UCSD-AML1 (cell line): ENCODE data around the gene LTO1.

Experiments used
- DNase-seq: peaks from one replicate; lab custom pipeline; 2025; ENCODE audit not compliant: unreplicated experiment; lab: John Stamatoyannopoulos, UW

Gene LTO1, protein sequence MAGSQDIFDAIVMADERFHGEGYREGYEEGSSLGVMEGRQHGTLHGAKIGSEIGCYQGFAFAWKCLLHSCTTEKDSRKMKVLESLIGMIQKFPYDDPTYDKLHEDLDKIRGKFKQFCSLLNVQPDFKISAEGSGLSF

DNA sequence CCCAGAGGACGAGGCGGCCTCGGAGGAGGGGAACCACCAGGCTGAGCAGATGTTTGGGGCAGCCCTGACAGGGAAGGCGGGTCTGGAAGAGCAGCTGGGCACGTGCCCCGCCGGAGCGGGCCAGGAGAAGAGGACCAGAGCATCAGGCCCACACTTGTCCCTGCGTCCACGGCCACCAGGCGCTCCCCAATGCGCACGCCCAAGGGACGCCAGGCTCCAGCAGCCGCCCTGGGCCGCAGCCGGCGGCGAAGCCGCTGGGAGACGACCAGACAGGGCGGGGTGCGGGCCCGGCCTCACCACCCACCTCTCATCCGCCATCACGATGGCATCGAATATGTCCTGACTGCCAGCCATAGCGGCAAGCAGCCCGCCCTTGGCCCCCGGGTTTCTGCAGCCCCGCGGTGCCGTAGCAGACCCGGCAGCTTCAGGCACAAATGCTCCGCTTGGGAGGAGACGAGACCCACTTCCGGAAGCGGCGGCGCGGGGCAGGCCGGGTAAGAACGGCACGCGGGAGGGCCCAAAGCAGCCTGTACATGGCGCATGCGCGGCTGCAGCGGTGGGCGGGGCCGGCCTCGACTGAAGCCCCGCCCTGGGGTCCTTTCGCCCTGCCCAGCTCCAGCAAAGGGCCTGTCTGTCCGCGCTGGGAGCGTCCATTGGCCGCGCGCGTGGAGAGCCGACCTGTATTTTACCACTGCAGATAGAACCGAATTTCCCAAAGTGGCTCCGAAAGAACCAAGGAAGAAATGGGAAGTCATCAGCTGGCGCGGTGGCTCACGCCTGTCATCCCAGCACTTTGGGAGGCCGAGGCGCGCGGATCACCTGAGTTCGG lies at the start of gene LTO1:
Gene LTO1, minus strand, starts transcription at position 468 of the 829 bp plus-strand sequence. Its CDS starts 114 bp downstream, at position 354.
- DNase-seq = peak; percentile 96

DNA sequence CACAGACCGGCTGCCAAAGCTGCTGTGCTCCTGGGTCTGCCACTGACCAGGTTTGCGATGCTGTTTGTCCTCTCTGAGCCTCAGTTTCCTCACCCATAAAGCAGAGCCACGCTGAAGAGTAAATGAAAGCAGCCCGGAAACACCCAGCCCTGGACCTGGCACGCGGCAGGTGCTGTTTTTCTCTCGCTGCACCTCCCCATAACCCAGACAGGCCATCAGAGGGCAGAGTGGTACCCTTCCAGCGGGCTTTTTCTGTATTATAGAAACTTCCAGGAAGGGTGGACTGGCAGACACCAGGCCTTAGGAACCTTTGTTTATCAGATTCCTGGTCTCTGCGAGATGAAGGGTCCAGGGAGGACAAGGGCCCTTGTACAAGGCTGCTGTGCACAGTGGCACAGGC lies 46.6 kb upstream of the LTO1 start:
- no peak for DNase-seq

DNA sequence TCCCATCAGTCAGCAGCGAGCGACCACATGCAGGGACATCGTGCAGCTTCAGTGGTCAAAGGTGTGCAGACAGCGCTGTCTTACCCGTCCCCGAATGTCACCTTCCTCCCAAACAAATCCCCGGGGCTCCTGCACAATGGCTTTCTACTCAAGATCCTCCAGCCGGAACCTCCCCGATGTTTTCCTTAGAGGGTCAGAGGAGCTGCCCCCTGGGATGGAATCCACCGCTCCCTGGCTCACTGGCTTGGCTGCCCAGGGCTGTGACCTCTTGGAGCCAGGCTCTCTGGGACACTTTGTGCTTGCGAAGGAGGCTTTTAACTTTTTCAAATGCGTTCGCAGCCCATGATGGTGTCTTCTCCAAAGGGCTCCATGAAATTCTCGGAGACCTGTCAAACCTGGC lies 46.0 kb upstream of the LTO1 start:
- DNase-seq = no peak

DNA sequence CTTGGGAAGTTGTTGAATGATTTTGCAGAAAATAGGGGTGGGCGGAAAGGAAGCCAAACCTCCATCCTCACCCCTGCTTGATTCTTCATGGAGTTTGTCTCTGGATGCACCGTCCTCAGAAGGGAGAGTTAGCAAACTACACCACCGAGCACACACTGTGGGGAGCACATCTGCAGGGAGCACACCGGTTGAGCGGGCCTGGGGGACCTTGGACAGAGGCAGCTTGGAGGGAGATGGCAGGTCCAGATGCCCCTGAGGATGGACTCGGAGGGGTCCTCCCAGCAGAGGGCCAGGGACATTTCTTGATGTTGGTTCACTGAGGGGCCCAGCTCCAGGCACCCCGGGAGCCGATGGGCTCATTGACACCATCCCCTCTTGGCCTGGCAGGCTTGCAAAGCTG lies 43.8 kb upstream of the LTO1 start:
- no peak for DNase-seq

DNA sequence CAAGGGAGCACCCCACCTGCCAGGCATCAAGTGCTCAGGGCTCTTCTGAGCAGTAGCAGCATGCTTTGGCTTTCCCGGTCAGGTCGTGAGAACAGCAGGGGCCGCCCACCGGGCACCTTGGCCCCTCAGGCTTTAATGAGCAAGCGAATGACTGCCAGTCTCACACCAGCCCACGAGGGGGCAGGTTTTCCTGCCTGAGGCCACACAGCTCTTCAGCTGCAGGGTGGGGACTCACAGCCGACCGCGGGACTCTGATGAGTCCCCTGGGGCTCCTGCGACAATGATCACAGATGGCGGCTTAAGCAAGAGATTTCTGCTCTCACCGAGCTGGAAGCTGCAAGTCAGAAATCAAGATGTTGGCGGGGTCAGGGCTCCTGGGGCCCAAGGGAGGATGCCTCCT lies 43.0 kb upstream of the LTO1 start:
- peak; percentile 52 for DNase-seq

DNA sequence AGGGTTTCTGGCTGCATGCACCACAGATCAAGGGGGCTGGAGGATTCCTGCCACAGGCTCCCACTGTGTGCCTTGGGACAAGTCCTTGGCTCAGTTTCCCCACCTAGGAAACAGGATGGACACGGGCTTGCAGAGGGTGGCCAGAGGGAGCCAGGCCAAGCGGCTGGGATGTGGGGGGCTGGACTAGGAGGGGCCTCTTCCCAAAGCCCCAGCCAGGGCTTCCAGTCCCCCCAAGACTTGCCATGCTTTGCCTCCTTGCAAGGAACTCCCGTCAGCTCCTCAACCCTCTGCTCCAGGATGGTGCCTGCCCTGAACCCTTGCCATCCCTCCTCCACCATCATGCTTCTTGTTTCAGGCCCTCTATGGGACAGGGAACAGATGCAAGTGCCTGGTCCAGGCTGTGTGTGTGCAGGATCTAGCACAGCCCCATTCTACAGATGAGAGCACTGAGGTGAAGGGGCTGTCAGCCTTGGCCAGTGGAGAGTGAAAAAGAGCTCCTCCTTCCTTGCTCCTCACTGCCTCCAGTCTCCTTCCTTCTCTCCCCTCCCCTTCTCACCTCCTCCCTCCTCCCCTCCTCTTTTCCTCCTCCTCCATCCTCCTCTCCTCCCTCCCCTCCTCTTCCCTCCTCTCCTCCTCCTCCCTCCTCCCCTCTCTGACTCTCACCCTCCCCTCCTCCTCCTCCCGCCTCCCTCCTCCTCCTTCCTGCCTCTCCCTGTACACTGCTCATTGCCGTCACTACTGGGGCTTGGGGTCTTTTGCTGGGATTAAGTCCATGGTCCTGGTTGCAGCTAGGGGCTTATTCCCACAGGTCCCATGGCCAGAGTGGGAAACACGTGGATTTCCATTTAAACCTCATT lies 42.0 kb upstream of the LTO1 start:
- DNase-seq = no peak

DNA sequence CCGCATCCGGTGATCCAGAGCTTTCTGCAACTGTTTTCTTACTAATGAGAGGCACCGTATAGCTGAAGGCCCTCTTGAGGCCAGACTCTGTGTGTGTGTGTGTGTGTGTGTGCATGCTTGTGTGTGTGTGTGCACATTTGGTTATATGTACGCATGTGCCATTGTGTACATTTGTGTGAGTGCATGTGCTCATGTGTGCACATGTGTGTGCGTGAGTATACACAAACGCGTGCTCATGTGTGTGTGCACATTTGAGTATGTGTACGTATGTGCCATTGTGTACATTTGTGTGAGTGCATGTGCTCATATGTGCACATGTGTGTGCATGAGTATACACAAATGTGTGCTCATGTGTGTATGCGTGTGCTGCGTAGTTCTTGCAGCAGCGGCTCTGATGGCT lies 40.9 kb upstream of the LTO1 start:
- no peak for DNase-seq

DNA sequence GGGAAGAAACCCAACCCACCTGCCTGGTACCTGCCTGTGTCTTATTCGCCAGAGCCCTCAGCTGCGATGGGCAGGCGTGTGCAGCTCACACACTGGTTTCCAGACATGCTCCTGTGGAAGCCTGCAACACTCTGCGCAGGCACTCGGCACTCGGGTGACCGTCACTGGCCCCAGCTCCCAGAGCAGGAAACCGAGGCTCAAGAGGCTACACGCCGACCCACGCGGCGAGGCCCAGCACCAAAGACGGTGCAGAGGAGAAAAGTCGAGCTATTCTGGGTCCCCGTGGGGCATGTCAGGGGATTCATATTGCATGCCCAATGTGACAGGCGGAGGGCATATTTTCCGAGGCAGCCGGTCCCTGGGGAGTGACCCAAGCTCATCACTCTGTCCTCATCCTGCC lies 40.3 kb upstream of the LTO1 start:
- no peak for DNase-seq

DNA sequence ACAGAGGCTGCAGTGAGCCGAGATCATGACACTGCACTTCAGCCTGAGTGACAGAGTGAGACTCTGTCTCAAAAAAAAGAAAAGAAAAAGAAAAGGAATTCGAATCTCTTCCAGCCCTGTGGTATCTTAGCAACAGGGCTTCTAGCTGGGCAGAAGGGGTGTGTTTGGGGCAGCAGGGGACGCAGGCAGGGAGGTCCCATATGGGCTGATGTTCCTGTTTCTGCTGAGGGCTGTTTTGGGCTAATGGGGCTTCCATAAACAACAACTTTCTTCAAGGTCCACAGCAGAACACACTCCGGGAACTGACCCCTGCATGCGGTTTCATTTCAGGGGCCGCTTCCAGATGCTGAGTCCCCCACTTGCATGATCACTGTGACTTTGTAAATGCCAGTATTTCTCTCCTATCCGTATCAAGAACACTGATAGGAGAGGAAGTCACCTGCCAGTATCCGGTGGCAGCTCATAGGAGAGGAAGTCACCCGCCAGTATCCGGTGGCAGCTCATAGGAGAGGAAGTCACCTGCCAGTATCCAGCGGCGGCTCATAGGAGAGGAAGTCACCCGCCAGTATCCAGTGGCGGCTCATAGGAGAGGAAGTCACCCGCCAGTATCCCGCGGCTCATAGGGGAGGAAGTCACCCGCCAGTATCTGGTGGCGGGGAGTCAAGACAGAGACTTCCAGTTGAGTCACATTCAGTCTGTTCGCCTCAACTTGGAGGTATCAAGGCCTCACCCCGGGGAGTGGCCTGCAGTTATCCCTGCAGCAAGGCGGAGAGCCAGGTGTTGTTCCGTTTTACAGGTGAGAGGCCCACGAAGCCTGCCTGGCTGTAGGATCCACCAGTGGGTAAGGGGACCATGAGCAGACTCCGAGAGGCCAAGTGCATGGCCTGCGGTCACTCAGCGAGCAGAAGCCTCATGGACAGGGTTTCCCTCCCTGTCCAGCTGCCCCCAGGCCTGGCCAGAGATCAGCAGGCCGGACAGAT lies 37.0 kb upstream of the LTO1 start:
- DNase-seq = peak; percentile 72

DNA sequence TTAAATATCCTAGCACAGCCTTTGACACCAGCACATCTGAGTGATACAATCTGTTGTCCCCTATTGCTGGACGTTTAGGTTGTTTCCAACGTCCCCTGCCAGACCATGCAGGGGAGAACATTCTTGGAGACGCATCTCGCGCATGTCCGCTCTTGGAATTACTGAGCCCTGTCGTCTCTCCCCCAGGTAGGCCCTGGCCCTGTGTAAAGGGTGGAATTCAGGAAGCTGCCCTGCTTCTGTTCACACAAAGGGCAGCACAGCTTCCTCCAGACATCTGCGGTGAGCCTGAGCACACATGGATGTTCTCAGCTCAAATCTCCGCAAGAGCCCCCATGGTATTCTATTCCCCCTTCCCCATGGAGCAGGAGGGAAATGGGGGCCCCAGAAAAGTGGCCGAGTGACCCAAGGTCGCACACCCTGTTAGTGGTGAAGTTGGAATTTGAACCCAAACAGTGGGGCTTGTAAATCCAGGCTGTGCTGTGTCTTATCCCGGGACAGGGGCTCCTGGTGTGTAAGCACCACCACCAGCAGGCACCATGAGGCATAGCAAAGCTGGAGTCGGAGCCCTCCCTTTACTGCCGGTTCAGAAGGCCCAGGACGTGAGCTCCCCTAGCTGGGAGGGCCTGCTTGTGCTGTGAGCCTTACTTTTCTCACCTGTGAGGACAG lies 33.7 kb upstream of the LTO1 start:
- DNase-seq = no peak

DNA sequence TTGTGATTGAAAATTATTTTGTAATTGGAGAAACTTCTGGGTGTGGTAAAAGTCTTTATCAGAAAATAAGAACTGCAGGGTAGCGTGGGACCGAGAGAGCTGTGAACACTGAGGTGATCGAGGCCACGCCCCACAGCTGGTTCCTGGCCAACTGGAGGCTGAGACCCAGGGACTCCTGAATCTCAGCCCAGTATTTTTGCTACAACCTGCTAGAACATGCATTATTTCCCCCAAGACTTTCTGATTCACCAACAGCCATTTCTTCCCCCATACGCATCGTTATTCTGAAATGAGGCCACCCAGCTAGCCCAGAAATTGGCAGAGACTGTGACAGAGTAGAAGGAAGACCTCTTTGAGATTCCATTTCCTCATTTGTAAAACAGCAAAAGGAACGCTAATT lies 32.0 kb upstream of the LTO1 start:
- no peak for DNase-seq

DNA sequence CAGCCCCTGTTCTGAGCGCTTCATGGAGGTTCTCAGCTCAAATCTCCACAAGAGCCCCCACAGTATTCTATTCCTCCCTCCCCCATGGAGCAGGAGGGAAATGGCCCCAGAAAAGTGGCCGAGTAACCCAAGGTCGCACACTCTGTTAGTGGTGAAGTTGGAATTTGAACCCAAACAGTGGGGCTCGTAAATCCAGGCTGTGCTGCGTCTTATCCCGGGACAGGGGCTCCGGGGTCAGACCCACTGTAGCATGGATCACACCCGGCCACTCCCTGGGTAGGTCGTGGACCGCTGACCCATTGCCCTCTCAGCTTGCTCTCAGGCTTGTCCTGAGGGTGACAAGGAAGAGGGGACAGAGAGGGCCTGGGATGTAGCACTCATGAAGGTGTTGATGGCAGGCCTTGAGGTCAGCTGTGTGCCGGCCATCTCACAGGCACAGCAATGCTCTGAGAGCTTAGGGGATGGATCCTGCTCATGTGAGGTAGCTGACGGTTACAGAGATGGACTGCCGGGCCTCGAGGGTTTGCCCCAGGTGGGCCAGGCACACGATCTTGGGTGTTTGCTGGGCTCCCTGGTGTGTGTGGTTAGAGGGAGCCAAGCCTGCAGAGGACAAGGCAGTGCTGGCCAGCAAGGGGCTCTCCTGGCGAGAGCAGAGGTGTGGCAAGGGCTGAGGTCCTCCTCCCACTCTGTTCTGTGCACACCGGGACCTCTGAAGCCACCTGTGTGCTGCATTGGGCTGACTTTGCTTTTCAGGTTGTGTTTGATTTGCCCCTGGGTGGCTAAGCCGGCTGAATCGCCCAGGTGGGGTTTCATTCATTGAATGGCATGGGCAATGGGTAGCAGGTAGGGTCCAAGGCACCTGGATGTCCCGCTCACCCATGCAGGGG lies 31.0 kb upstream of the LTO1 start:
- DNase-seq = no peak

DNA sequence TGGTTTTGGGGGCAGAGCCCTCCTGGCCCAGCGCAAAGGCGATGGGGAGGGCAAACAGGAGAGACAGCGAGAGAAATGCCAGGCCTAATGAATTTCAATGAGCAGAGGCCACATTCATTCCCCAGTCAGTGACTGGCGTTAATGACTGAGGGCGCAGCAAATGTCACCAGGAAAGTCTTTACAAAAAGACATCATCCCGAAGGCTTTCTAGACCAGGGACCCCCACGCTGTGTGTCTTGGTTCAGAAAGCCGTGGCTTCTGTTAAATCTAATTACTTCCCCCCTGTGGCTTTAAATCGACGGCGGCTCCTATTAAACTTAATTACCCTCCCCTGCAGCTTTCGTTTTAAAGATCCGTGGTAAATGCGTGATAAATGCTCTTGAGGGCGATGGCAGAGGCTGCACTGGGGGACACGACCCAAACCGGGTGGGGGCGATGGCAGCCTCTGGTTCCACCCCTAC lies 30.2 kb upstream of the LTO1 start:
- no peak for DNase-seq

DNA sequence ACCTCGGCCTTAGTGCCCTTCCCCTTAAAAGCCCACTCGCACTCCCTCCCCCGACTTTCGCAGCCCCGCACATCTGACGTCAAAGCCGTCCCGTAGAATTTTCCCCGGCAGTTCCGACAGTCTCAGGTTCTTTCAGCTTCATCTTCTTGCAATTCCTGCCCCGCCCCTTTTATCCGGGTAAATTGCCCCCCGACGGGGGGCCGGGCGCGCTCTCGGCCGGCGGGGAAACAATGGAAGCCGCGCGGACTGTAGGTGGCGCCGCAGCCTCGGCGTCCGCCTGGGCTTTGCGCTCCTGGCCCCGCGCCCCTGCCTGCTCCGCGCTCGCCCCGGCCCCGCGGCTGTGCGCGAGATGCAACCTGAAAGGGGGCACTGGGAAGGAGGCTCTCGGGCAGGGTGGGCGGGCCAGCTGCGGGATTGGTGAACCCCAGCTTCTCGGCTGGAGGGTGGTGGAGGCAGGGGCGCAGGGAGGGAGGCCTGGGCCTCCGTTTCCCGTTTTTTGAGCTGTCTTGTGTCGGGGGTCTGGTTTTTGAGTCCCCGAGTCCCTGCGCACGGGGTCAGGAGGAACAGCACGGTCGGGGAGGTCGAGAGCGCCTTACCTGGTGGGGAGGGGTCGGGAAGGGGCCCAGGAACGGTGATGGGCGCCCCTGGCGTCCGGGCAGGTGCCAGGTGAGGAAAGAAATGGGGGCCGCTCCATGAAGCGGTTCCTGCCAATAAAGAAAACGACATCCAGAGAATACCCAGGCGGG lies 29.5 kb upstream of the LTO1 start:
- no peak for DNase-seq

DNA sequence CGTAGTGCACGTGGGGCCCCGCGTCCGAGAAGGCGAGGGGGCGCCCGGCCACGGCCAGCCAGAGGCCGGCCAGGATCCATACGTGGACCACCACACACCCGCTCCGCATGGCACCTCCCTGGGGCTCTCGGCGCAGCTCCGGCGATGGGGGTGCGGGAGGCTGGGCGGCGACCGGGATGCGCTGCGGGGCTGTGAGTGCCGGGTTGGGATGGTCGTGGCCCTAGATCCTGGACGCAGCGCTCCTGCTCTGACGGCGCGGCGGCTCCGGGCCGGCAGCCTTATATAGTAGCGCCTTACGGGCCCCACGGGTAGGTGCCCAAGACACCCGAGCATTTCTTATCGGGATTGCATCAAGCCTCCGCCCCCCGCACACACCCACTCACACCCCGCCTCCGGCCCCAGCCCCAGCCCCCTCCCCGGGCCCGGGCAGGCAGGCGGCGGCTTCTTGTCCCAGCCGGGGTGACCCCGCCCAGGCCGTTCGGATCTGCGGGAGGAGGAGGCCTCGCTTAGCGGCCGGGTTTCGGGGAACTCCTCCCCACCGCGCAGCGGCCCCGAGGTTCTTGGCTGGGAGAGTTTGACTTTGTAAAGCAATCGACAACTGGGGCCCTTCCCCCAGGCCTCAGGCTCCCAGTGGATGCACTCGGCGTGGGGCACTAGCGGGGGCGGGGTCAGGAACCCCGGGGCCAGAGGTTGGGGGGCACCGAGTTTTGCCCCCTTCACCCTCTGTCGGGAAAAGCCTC lies 28.8 kb upstream of the LTO1 start, which contains the start of gene FGF19:
Gene FGF19, minus strand, starts transcription at position 255 of the 740 bp plus-strand sequence. Its CDS starts 146 bp downstream, at position 109.
- DNase-seq = no peak

DNA sequence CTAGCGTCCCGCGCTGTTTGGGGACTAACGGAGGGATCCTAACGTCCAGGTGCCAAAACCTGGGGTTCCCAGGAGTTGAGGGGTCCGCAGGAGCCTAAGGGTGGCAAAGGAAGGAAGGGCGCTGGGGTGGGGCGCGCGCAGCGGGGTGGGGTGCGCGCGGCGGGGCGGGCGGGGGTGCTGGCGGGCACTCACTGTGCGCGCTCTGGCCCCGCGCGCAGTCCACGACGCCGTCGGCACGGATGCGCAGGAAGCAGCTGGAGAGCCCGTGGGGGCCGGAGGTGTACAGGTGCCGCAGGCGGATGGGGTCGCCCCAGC lies 28.3 kb upstream of the LTO1 start:
- DNase-seq = no peak

DNA sequence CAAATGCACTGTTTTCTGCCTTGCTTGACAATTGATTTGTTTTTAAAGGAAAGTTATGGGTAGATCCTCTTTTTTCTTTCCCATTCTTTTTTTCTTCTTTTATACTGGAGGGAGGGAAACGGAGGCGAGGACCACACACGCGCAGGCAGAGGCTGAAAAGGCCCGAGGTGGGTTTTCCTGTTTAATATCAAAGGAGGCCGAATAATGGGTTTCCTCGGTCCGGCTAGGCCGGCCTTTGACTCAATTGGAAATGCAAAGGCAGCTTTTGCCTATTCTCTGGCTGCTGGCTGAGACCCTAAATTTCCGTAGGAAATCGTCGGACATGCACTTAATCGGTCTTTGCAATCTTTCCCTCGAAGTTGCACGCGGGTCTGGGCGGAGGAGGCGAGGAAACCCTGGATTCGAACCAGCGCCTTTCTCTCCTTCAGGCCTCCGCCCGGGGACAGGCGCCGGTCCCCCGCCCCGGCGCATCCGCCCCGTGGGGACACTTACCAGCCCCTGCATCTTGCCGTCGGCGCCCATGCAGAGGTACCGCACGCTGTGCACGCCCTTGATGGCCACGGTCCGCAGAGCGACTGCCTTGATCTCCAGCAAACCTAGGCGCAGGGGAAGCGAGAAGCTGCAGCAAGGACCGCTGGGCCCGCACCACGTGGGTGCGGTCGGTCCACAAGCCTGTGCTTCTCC lies 27.8 kb upstream of the LTO1 start:
- no peak for DNase-seq
